ENCODE results near the gene LAMC2.

DNA sequence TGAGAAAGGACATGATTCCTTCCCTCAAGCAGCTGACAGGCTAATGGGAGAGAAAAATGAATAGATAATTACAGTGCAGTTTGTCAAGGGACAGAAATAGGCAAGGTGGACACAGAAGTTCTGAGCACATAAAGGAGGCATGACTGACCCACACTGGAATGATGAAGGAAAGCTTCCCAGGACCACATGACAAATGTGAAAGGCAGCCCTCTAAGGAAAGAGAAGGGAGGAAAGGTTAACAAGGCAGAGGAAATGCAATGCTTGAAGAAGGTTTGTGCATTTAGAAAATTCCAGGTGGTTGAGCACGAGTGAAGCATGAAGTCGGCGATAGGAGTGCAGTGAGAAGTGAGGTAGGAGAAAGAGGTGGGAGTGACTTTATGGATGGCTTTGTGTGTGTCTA lies 37.4 kb downstream of the LAMC2 start:
- no peak for TF ChIP-seq POLR2AphosphoS5 (IDR thresholded peaks at IDR 0.05; ENCODE audit: low read depth, low read length)
- TF ChIP-seq, protein P1, sequence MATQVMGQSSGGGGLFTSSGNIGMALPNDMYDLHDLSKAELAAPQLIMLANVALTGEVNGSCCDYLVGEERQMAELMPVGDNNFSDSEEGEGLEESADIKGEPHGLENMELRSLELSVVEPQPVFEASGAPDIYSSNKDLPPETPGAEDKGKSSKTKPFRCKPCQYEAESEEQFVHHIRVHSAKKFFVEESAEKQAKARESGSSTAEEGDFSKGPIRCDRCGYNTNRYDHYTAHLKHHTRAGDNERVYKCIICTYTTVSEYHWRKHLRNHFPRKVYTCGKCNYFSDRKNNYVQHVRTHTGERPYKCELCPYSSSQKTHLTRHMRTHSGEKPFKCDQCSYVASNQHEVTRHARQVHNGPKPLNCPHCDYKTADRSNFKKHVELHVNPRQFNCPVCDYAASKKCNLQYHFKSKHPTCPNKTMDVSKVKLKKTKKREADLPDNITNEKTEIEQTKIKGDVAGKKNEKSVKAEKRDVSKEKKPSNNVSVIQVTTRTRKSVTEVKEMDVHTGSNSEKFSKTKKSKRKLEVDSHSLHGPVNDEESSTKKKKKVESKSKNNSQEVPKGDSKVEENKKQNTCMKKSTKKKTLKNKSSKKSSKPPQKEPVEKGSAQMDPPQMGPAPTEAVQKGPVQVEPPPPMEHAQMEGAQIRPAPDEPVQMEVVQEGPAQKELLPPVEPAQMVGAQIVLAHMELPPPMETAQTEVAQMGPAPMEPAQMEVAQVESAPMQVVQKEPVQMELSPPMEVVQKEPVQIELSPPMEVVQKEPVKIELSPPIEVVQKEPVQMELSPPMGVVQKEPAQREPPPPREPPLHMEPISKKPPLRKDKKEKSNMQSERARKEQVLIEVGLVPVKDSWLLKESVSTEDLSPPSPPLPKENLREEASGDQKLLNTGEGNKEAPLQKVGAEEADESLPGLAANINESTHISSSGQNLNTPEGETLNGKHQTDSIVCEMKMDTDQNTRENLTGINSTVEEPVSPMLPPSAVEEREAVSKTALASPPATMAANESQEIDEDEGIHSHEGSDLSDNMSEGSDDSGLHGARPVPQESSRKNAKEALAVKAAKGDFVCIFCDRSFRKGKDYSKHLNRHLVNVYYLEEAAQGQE (IDR thresholded peaks at IDR 0.05; ENCODE audit: insufficient read depth in 1 of 2, low read depth in 2 of 2, low read length in 2 of 2): no peak
- no peak for TF ChIP-seq TAF1 (IDR thresholded peaks at IDR 0.05; ENCODE audit: borderline replicate concordance, insufficient read depth, low read length)
- TF ChIP-seq SIN3A (IDR thresholded peaks at IDR 0.05; ENCODE audit: borderline replicate concordance, insufficient read depth, low read length): no peak

All from PFSK-1 (cell line).